ENCODE results near the gene WDR36.

DNA sequence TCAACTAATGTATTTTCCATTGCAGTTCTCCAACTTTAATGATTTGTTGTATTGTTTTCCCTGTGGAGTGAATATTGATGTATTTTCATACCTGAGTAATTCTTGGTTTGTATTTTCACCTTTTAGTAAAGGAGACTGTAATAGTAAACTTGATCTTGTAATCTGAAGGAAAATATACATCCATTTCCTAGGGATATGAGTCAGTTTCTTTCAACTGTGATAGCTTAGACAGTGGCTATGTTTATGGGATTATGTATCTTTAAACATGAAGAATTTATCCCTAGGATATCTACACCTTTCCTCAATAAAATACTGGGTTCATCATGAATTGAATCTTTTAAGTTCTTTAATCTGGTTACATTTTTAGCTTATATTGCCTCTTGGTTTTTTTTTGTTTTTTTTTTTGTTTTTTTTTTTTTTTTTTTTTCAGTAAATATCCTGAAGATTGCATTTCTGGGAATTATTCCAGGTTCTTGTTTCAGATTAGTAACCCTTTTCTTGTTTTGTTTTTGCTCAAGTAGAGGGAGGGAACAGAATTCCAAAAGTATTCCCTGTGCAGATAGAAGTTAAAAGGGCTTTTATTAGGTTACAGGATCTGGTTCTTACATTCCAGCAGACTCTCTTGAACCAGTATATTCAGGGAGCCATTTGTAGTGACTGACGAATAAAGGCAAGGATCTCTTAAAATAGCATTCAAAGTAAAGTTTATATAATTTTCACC, 7.1 kb downstream of the WDR36 start:
- TF ChIP-seq CTCF (IDR thresholded peaks at IDR 0.05) (no peak), POLR2AphosphoS5 (IDR thresholded peaks at IDR 0.05) (no peak), POLR2A (IDR thresholded peaks at IDR 0.05) (no peak), EP300 (IDR thresholded peaks at IDR 0.05) (no peak)

All from stomach (tissue), 4 donors.